Endodermal cell (in vitro differentiated cells): ENCODE measurements around the gene RTL5. TPM values are rescaled to one million over a fixed set of nuclear protein-coding genes. Genes with fewer than 3 reads are reported as not detected.

Experiments
- DNase-seq: peaks from one replicate; pipeline ENCODE4 v3.0.0-alpha.2; 2017
- H3K27ac ChIP-seq: 2 replicates; pipeline ENCODE4 v1.5.1; 2013; ENCODE audit warnings: mild to moderate bottlenecking, low read depth, low read length, moderate library complexity
- H3K27me3 ChIP-seq: 2 replicates; pipeline ENCODE4 v1.6.1; 2013; ENCODE audit warnings: mild to moderate bottlenecking, low read length, moderate library complexity; ENCODE audit not compliant: insufficient read depth, control insufficient read depth, poor library complexity, severe bottlenecking
- H3K36me3 ChIP-seq: 2 replicates; pipeline ENCODE4 v1.7.0; 2013; ENCODE audit warnings: mild to moderate bottlenecking, low read length, moderate library complexity; ENCODE audit not compliant: control insufficient read depth, insufficient read depth
- H3K4me1 ChIP-seq: one replicate; pipeline ENCODE4 v1.7.0; 2013; ENCODE audit warnings: low read length; ENCODE audit not compliant: control insufficient read depth, insufficient read depth
- H3K4me3 ChIP-seq: 2 replicates; pipeline ENCODE4 v1.5.1; 2013; ENCODE audit warnings: mild to moderate bottlenecking, low read length, moderate library complexity
- H3K9ac ChIP-seq: 2 replicates; pipeline ENCODE4 v1.6.1; 2013; ENCODE audit warnings: mild to moderate bottlenecking, low read length, moderate library complexity; ENCODE audit not compliant: poor library complexity, severe bottlenecking; ENCODE audit errors: extremely low read depth
- H3K9me3 ChIP-seq: 2 replicates; pipeline ENCODE4 v1.6.1; 2013; ENCODE audit warnings: mild to moderate bottlenecking, low read length, moderate library complexity; ENCODE audit not compliant: control insufficient read depth
- H3K27ac Mint-ChIP-seq: 2 replicates; pipeline ENCODE4 v1.8.0; 2020; ENCODE audit warnings: mixed read lengths
- H3K27me3 Mint-ChIP-seq: 2 replicates; pipeline ENCODE4 v1.8.0; 2021; ENCODE audit warnings: mild to moderate bottlenecking, mixed read lengths; ENCODE audit not compliant: insufficient read depth
- H3K36me3 Mint-ChIP-seq: 2 replicates; pipeline ENCODE4 v1.8.0; 2020; ENCODE audit warnings: low read depth, mixed read lengths
- H3K4me1 Mint-ChIP-seq: 2 replicates; pipeline ENCODE4 v1.8.0; 2020; ENCODE audit warnings: mixed read lengths
- H3K4me3 Mint-ChIP-seq: 2 replicates; pipeline ENCODE4 v1.8.0; 2020; ENCODE audit warnings: mild to moderate bottlenecking, moderate library complexity, mixed read lengths
- H3K9me3 Mint-ChIP-seq: 2 replicates; pipeline ENCODE4 v1.8.0; 2020; ENCODE audit warnings: mild to moderate bottlenecking, mixed read lengths
- WGBS, 2 experiments: methylation state at CpG; one replicate each; pipeline versions ENCODE4 v1.1.5 to v1.1.7; 2013; ENCODE audit warnings: missing lambda C conversion rate in 2 of 2, mixed read lengths in 1 of 2; ENCODE audit not compliant: insufficient coverage in 1 of 2, insufficient read length in 1 of 2; 5-methylcytosine and 5-hydroxymethylcytosine counted together
- total RNA-seq, 2 donors: library from RNA; stranded (reverse); fragmentation: NEBNext Ultra II Directional in 1 of 2; extraction: Animal tissue kit (Norgen Biotek cat#: 25700) in 1 of 2; gene quantifications; 2 replicates in 1 of 2; 3 replicates in 1 of 2; pipeline ENCODE4 v1.2.1, GENCODE V29; 2021
- TF ChIP-seq, protein P1 (sequence below): fragments of 200-600 bp; sonication (generic); conservative IDR thresholded peaks from 2 replicates; pipeline ENCODE4 v1.5.0; 2021; ENCODE audit warnings: antibody characterized with exemption, mild to moderate bottlenecking

Gene RTL5
- total RNA-seq, 2 donors from 2014 or later: 8.4 to 9.9 TPM

DNA sequence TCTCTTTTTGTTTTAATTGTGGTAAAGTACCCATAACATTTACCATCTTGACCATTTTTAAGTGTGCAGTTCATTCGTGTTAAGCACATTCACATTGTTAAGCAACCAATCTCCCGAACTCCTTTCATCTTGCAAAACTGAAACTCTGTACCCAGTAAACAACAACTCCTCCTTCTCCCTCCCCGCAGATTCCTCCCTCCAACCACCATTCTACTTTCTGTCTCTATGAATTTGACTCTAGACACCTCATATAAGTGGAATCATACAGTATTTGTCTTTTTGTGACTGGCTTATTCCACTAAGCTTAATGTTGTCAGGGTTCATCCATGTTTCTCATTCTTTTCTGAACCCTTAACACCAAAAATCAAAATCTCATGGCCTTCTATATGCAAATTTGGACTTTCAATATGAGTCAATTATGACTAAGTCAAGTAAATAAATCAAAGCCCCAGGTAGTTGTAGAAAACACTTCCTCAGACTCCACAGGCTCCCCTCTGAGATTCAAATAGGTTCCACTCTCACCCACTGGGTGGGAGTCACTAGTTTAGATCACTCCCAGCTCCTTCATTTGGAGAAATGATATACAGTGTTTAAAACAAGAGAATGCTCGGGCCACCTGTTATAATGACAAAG, 9.8 kb upstream of the RTL5 start:
- TF ChIP-seq, protein P1, sequence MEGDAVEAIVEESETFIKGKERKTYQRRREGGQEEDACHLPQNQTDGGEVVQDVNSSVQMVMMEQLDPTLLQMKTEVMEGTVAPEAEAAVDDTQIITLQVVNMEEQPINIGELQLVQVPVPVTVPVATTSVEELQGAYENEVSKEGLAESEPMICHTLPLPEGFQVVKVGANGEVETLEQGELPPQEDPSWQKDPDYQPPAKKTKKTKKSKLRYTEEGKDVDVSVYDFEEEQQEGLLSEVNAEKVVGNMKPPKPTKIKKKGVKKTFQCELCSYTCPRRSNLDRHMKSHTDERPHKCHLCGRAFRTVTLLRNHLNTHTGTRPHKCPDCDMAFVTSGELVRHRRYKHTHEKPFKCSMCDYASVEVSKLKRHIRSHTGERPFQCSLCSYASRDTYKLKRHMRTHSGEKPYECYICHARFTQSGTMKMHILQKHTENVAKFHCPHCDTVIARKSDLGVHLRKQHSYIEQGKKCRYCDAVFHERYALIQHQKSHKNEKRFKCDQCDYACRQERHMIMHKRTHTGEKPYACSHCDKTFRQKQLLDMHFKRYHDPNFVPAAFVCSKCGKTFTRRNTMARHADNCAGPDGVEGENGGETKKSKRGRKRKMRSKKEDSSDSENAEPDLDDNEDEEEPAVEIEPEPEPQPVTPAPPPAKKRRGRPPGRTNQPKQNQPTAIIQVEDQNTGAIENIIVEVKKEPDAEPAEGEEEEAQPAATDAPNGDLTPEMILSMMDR: no peak
- Mint-ChIP-seq H3K4me3 (no peak overlapping the region), H3K9me3 (peaks cover 49% of the 10 kb centered on the region), H3K27me3 (no peaks in the 10 kb centered on the region), H3K4me1 (no peaks in the 10 kb centered on the region), H3K36me3 (peaks cover 15% of the 10 kb centered on the region), H3K27ac (no peak overlapping the region)
- no peaks in the 10 kb centered on the region for H3K9me3 ChIP-seq
- no peak for DNase-seq
- no peak overlapping the region for H3K27ac ChIP-seq
- no peaks in the 10 kb centered on the region for H3K36me3 ChIP-seq
- no peak overlapping the region for H3K4me3 ChIP-seq
- no peaks in the 10 kb centered on the region for H3K27me3 ChIP-seq
- H3K9ac ChIP-seq: no peak overlapping the region
- H3K4me1 ChIP-seq: no peaks in the 10 kb centered on the region
- 85 to 100% methylated on average over 2 to 4 of the region's 4 CpGs for WGBS, 2 experiments

DNA sequence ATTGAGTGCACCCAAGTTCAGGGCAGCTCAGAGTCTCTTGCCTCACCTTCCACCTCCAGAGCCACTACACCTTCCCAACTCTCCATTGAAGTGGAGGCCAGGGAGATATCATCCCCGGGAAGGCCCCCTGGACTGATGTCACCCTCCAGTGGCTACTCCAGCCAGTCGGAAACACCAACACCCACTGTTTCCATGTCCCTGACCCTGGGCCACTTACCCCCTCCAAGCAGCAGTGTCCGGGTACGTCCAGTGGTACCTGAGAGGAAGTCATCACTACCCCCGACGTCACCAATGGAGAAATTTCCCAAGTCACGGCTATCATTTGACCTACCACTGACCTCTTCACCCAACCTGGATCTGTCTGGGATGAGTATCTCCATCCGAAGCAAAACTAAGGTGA, 7.8 kb upstream of the RTL5 start:
- Histone ChIP-seq H3K36me3 (no peaks in the 10 kb centered on the region), H3K27me3 (no peaks in the 10 kb centered on the region), H3K9me3 (no peaks in the 10 kb centered on the region), H3K27ac (no peak overlapping the region), H3K4me1 (no peaks in the 10 kb centered on the region), H3K4me3 (no peak overlapping the region), H3K9ac (no peak overlapping the region)
- no peak overlapping the region for H3K4me3 Mint-ChIP-seq
- H3K27me3 Mint-ChIP-seq: no peaks in the 10 kb centered on the region
- WGBS, 2 experiments: 95 to 100% methylated on average over 3 to 8 of the region's 8 CpGs
- H3K4me1 Mint-ChIP-seq: no peaks in the 10 kb centered on the region
- no peak for DNase-seq
- no peak overlapping the region for H3K27ac Mint-ChIP-seq
- TF ChIP-seq, protein P1: no peak
- peaks cover 56% of the 10 kb centered on the region for H3K9me3 Mint-ChIP-seq
- peaks cover 22% of the 10 kb centered on the region for H3K36me3 Mint-ChIP-seq

DNA sequence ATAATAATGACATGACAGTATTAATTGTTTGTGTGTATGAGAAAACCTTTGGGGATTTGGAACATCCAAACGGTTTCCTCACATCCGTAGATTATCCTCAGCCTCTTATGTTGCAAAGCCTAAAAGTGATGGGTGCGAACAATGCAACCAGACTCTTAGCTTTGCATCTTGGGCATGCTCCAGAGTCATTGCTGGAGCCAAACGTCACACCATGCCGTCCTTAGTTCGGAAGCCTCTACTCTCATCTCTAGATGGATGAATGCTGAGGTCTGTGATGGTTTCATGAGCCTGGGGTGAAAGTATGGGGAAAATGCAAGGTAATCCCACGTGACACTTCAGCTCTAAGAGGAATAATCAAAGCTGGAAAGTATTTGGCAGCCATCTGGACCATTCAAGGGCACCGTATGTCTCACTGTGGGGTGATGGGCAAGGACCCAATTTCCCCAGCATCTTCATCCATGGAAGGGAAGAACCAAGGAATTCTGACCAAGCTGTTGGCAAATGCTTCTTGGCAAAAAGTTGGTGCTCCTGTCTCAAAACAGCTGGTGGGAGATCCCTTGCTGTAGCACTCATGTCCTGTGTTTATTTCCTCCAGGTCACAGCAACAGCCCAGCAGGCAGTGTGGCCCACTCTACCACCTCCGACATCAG, 6.3 kb upstream of the RTL5 start:
- Histone ChIP-seq H3K27ac (no peak overlapping the region), H3K4me3 (no peak overlapping the region), H3K9ac (no peak overlapping the region), H3K9me3 (no peaks in the 10 kb centered on the region), H3K36me3 (no peaks in the 10 kb centered on the region), H3K4me1 (no peaks in the 10 kb centered on the region), H3K27me3 (peaks cover 5% of the 10 kb centered on the region)
- Mint-ChIP-seq H3K27me3 (peaks cover 3% of the 10 kb centered on the region), H3K27ac (no peak overlapping the region), H3K4me1 (no peaks in the 10 kb centered on the region), H3K4me3 (no peak overlapping the region), H3K9me3 (peaks cover 68% of the 10 kb centered on the region), H3K36me3 (peaks cover 19% of the 10 kb centered on the region)
- DNase-seq: no peak
- TF ChIP-seq, protein P1: no peak
- WGBS, 2 experiments: 96% methylated on average over 9 of the region's 9 CpGs; no CpG with 5 or more reads in 1 of the 2 experiments
